GM19468 (cell line): ENCODE results near the gene PLEKHF1.
"Not testable (repeated sequence)": the region's sequence is repeated elsewhere in the genome, so short reads cannot be mapped to it uniquely, and the experiment has no call there.

Experiments used
- ATAC-seq: cut with Tn5 transposase; IDR thresholded peaks from one replicate; pipeline ENCODE4 v1.9.1; 2021; ENCODE audit warnings: mild to moderate bottlenecking, moderate library complexity, moderate number of reproducible peaks; ENCODE audit not compliant: unreplicated experiment; ENCODE audit errors: extremely low read depth

PLEKHF1 gene

GRCh38 chr19:29695765-29696564, 30.7 kb downstream of the PLEKHF1 start:
- ATAC-seq, result no peak

- ATAC-seq, result no peak
Observed at GRCh38 chr19:29696565-29696846, 31.2 kb downstream of the PLEKHF1 start.

DNA sequence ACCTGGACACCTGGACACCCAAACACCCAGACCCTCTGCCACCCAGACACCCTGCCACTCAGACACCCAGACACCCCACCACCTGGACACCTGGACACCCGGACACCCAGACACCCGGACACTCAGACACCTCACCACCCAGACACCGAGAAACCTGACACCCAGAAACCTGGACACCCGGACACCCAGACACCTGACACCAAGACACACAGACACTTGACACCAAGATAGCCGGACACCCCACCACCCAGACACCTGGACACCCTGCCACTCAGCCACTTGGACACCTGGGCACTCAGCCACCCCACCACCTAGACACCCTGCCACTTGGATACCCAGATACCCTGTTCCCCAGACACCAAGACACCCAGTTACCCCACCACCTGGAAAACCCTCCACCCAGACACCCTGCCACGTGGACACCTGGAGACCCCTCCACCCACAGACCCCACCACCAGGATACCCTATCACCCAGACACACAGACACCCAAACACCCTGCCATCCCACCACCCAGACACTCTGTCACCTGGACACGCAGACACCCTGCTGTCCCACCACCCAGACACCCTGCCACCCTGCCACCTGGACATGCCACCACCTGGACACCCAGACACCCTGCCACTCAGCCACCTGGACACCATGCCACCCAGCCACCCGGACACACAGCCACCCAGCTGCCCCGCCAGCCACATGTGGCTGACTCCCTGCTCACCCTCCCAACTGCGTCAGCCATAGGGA, 32.4 kb downstream of the PLEKHF1 start:
- no peak for ATAC-seq

GRCh38 chr19:29699861-29700260, 34.6 kb downstream of the PLEKHF1 start:
- ATAC-seq, result no peak

GRCh38 chr19:29700498-29700897, 35.2 kb downstream of the PLEKHF1 start:
- no peak for ATAC-seq

DNA sequence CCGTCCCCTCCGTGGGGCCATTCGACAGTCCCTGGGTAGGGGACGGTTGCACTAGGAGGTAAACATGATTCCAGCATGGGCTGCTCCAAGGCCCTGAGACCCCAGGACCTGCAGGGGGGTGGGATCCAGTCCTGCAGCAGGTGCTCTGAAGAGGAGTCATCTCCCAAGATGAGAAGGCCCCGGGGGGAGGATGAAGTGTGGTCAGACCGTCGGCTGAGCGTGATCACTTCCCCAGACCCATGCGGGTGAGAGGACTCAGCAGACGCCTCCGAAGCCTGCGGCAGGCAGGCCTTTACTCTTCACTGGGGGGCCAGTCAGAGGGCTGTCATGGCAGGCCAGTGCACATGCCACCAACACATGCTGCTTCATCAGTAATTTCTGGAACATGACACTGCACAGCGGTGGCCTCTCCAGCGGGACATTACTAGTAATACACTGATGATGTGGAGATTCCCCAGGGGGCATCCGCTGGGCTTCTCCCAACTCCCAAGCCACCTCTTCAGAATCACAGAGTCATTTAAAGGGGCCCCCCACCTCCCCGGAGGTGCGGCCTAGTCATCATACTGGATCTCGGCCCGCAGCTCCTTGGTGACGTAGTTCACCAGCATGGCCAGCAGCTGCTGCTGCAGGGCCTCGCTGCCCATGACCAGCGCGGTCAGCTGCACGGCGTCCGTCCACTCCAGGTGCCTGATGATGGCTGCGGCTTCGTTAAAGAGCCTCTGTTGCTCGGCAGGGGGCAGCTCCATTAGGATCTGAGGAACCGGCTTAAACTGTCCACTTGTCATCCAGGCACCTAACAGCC, 37.1 kb downstream of the PLEKHF1 start:
- no peak for ATAC-seq

- no peak for ATAC-seq
Observed at GRCh38 chr19:29702963-29703320, 37.7 kb downstream of the PLEKHF1 start.

- peak; percentile 75 for ATAC-seq
Observed at GRCh38 chr19:29704562-29705558, 39.6 kb downstream of the PLEKHF1 start.

DNA sequence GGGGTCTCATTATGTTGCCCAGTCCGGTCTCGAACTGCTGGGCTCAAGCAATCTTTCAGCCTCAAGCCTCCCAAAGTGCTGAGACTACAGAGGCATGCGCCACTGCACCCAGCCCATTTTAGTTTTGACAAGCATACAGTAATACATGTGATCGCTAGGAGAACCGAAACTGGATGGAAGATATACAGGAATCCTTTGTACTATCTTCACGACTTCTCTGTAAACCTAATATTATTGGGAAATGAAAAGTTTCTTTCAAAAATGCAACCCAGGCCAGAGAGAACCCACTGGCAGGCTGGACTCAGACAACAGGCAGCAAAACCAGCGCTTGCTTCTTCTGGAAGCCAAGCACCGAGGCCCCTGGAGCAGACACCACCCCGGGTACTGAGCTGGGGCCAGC, 40.4 kb downstream of the PLEKHF1 start:
- ATAC-seq, result no peak

DNA sequence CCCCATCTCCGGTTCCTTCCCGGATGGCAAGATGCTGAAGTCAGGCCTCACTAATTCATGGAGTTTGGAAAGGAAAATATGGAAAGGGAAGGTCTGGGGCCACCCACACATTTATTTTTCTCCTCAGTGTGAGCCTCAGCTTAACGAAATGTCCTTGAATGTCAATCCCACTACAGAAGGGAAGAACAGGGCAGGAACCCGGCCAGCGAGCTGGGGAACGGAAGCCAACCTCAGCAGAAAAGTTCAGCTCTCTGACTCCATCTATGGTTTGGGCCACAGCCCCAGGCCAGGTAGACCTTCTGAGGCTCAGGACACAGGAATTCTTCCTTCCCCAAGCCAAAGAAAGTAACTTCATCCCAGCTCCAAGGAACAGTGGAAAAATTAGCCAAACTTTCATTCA, 41.4 kb downstream of the PLEKHF1 start:
- no peak for ATAC-seq

DNA sequence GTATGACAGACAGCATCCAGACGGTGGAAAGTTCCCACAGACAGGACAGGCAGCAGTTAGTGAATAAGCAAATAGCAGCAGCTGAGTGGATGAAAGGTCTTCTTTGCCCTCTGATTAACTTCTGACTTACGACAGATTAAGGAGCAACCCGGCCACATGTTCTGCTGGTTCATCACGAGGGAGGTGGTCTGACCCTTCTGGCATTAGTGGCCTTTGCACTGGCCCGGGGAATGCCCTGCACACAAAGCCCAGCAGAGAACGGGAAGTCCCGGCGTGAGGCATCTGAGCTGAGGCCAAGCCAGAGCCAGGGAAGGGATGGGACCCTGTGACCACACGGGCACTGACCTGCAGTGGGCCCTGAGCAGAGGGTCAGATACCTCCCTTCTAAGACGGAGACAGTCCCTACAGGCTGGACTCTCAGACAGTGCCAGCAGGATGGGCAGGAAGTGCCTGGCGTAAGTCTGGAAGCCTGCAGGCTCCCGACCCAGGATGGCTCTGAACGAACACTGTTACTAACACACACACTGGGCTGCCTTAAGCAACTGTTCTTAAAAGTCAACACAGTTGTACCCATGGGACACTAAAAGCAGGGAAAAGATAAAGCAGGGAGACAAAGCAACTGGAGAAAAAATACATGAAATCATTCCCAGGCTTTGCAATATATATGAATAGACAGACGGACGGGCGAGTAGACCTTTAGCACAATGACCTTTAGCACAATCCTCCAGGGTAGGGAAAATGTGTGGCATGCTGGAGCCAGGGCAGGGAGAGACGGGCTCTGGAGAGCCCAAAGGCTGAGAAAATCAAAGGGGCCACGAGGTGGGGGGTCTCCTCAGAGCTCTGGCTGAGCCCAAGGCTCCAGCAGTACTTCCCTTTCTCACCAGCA, 43.5 kb downstream of the PLEKHF1 start:
- no peak for ATAC-seq

- not testable (repeated sequence) for ATAC-seq
Observed at GRCh38 chr19:29709440-29709798, 44.2 kb downstream of the PLEKHF1 start.

- no peak for ATAC-seq
Observed at GRCh38 chr19:29711584-29712132, 46.4 kb downstream of the PLEKHF1 start.

- no peak for ATAC-seq
Observed at GRCh38 chr19:29712744-29713516, 47.7 kb downstream of the PLEKHF1 start.

DNA sequence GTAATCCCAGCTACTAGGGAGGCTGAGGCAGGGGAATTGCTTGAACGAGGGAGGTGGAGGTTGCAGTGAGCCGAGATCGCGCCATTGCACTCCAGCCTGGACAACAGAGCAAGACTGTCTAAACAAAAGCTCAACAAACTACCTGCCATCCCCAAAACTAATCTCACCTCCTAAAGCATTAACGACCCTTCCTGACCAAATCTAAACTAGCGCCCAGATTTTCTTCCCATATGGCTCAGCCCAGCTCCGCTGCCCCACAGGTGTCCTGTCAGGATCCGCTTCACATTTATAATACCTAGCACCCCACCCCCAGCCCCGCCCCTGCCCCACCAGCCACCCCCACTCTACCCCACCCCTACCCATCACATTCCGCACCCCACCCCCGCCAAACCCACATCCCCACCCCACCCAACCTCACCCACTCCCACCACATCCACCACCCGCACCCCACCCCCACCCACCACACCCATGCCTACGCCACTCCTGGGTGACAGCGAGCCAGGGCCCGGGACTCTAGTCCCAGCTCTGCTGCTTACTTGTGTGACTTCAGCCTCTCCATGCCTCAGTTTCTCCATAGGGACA, 49.2 kb downstream of the PLEKHF1 start:
- peak; percentile 4 for ATAC-seq

DNA sequence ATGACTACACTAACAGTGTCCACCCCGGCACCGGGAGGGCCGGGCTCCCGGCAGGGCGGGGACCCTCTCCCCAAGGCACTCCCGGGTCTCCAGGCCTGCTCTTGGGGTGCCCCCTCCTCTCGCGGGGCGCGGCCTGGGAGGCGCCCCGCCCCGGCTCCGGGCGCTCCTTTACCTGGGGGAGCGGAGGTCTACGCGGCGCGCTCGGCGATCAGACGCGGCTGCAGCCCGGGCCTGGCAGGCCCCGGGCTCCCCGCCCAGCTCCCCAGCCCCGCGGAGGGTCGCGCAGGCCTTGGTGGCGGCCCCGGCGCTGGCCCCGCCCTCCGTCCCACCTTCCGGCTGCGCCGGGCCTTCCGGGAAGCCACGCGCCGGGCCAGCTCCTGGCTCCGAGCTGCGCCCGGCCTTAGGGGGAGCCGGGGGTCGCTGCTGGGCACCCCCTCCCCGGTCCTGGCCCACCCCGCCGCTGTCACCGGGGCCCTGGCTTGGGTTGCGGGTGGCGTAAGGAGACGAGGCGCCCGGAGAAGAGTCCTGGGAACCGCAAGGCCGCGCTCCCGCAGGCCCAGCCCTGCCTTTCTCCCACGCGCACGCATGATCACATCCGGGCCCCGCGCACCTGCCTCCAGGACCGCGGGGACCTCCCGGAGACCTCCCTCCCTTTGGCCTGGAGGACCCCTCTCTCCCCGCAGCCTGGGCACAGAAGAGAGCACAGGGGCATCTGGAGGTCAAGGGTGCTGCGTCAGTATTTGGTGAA, 49.9 kb downstream of the PLEKHF1 start, which contains the start of gene C19orf12:
TSS of gene C19orf12 (minus strand) at position 309 of the 748 bp plus-strand sequence. CDS start 6,848 bp downstream, outside the sequence.
- ATAC-seq, result peak; percentile 58
